Suprapubic skin (tissue), 4 donors: Measurements from ENCODE around the gene TEKT5. TPM values are rescaled to one million over a fixed set of nuclear protein-coding genes. Genes with fewer than 3 reads are reported as not detected.

Experiments
- DNase-seq, 2 donors: peaks; one replicate each; pipeline ENCODE4 v3.0.0-alpha.2; 2019; ENCODE audit warnings: low spot score in 2 of 2
- H3K27ac ChIP-seq: fragments of 200-600 bp; sonication (generic); one replicate; pipeline ENCODE4 v1.5.1; 2019
- H3K27me3 ChIP-seq: fragments of 200-600 bp; sonication (generic); one replicate; pipeline ENCODE4 v1.5.1; 2019
- H3K36me3 ChIP-seq: fragments of 200-600 bp; sonication (generic); one replicate; pipeline ENCODE4 v1.5.1; 2019
- H3K4me1 ChIP-seq: fragments of 200-600 bp; sonication (generic); one replicate; pipeline ENCODE4 v1.5.1; 2019
- H3K4me3 ChIP-seq: fragments of 200-600 bp; sonication (generic); one replicate; pipeline ENCODE4 v1.5.1; 2019; ENCODE audit warnings: mild to moderate bottlenecking
- H3K9me3 ChIP-seq: fragments of 200-600 bp; sonication (generic); one replicate; pipeline ENCODE4 v1.5.1; 2019
- CTCF ChIP-seq, 2 donors: fragments of 200-600 bp in 1 of 2; fragments of 450-650 bp in 1 of 2; sonication (generic) in 1 of 2; IDR thresholded peaks; one replicate each; pipeline ENCODE4 v1.5.1; 2016 to 2019; ENCODE audit warnings: antibody characterized with exemption in 2 of 2, mild to moderate bottlenecking in 1 of 2, moderate library complexity in 1 of 2
- EP300 ChIP-seq: sonication (generic); formaldehyde crosslinking; IDR thresholded peaks from one replicate; pipeline ENCODE4 v1.6.1; 2017; ENCODE audit warnings: antibody characterized with exemption
- POLR2A ChIP-seq, 2 donors: fragments of 450-650 bp; IDR thresholded peaks; one replicate each; pipeline ENCODE4 v1.6.1; 2017; ENCODE audit warnings: antibody characterized with exemption in 2 of 2, mild to moderate bottlenecking in 2 of 2, moderate library complexity in 2 of 2
- POLR2AphosphoS5 ChIP-seq, 3 donors: sonication (generic); formaldehyde crosslinking; IDR thresholded peaks; one replicate each; pipeline ENCODE4 v1.6.1; 2017; ENCODE audit warnings: antibody characterized with exemption in 3 of 3
- WGBS: methylation state at CpG from one replicate; pipeline ENCODE4 v1.1.5; 2018; 5-methylcytosine and 5-hydroxymethylcytosine counted together
- total RNA-seq, 4 donors: library from RNA; depleted of rRNA; stranded (reverse); fragments of >200 nt; gene quantifications; one replicate each; pipeline ENCODE4 v1.1.0, GENCODE V29; 2016

TEKT5 gene
- total RNA-seq, 4 donors from 2014 or later, result 0.64 to 2.3 TPM; not detected in 2

- 14% methylated on average over 7 of the region's 7 CpGs for WGBS
- H3K27me3 ChIP-seq, result no peaks in the 10 kb centered on the region
Measured at GRCh38 chr16:10580883-10581247, 113.9 kb downstream of the TEKT5 start.

GRCh38 chr16:10579965-10580882 lies 114.5 kb downstream of the TEKT5 start, which contains the start of gene EMP2:
TSS of gene EMP2 (minus strand) at chr16:10580598. CDS start at chr16:10547617, 32,981 bp downstream.
- Histone ChIP-seq H3K27ac (peak within 1 kb of the TSS; percentile 94), H3K9me3 (no peaks in the 10 kb centered on the region), H3K36me3 (no peaks in the 10 kb centered on the region), H3K4me3 (peak within 1 kb of the TSS; percentile 92), H3K4me1 (peaks cover 55% of the 10 kb centered on the region), H3K27me3 (no peaks in the 10 kb centered on the region)
- peak; percentile 81 to 84 for DNase-seq
- 0% methylated on average over 17 of the region's 91 CpGs for WGBS
- TF ChIP-seq CTCF (IDR thresholded peaks at IDR 0.05) (peak; percentile 28 to 51), POLR2AphosphoS5 (IDR thresholded peaks at IDR 0.05) (peak in 1 of 3 donors; percentile 51), POLR2A (IDR thresholded peaks at IDR 0.05) (peak in 1 of 2 donors; percentile 55), EP300 (no peak)

More at GRCh38 chr16:10580883-10581247, 113.9 kb downstream of the TEKT5 start:
- Histone ChIP-seq H3K36me3 (no peaks in the 10 kb centered on the region), H3K4me3 (peak overlapping the region; percentile 92), H3K9me3 (no peaks in the 10 kb centered on the region), H3K4me1 (peaks cover 49% of the 10 kb centered on the region), H3K27ac (peak overlapping the region; percentile 94)
- TF ChIP-seq CTCF (IDR thresholded peaks at IDR 0.05) (no peak), POLR2A (IDR thresholded peaks at IDR 0.05) (no peak), EP300 (no peak), POLR2AphosphoS5 (IDR thresholded peaks at IDR 0.05) (no peak)
- no peak for DNase-seq

GRCh38 chr16:10579575-10579964 lies 115.2 kb downstream of the TEKT5 start:
- no peak for DNase-seq
- no peak for TF ChIP-seq EP300
- Histone ChIP-seq H3K9me3 (no peaks in the 10 kb centered on the region), H3K27me3 (no peaks in the 10 kb centered on the region), H3K27ac (peak overlapping the region; percentile 94), H3K4me1 (peaks cover 55% of the 10 kb centered on the region), H3K36me3 (no peaks in the 10 kb centered on the region), H3K4me3 (peak overlapping the region; percentile 92)
- WGBS, result 13% methylated on average over 4 of the region's 6 CpGs

GRCh38 chr16:10578474-10579316 lies 116.0 kb downstream of the TEKT5 start:
- TF ChIP-seq EP300 (no peak), CTCF (IDR thresholded peaks at IDR 0.05) (no peak), POLR2AphosphoS5 (IDR thresholded peaks at IDR 0.05) (no peak)
- Histone ChIP-seq H3K4me3 (peak overlapping the region; percentile 92), H3K36me3 (no peaks in the 10 kb centered on the region), H3K9me3 (no peaks in the 10 kb centered on the region), H3K27ac (peak overlapping the region; percentile 94), H3K27me3 (no peaks in the 10 kb centered on the region), H3K4me1 (peaks cover 55% of the 10 kb centered on the region)
- no peak for DNase-seq
- WGBS, result 26% methylated on average over 15 of the region's 20 CpGs

Other genes starting within 250 kb of the TEKT5 start
- gene EMP2, start 114.3 kb downstream of the TEKT5 start, total RNA-seq, result 100 to 1,000 TPM in 3 of 4 donors, 10 to 100 TPM in 1; 91.6 to 187 (median 139) TPM
- 10 to 100 TPM; 12.2 to 19.2 (median 16.3) TPM for gene NUBP1, start 48.9 kb upstream of the TEKT5 start, total RNA-seq
- under 1 TPM in 1 of 4 donors, not detected in 3; 0.64 TPM for gene TVP23A, start 123.9 kb upstream of the TEKT5 start, total RNA-seq
- 10 to 100 TPM in 2 of 4 donors, 1 to 10 TPM in 2; 9.7 to 35.2 (median 18.5) TPM for gene CIITA, start 182.3 kb upstream of the TEKT5 start, total RNA-seq
- 10 to 100 TPM; 35.9 to 72.7 (median 58.3) TPM for gene DEXI, start 247.5 kb upstream of the TEKT5 start, total RNA-seq
- gene CLEC16A, start 249.6 kb upstream of the TEKT5 start, total RNA-seq, result 10 to 100 TPM; 37.2 to 62.3 (median 39.0) TPM